ENCODE measurements around the gene PHF19.

GRCh38 chr9:120869726-120870125 lies 7.3 kb downstream of the PHF19 start:
- TF ChIP-seq CTCF (IDR thresholded peaks at IDR 0.05) (no peak), POLR2AphosphoS5 (IDR thresholded peaks at IDR 0.05; ENCODE audit: insufficient read depth in 1 of 2, low read depth in 1 of 2) (no peak), POLR2A (IDR thresholded peaks at IDR 0.05) (no peak)
